HG03175 (cell line): ENCODE data around the gene TMEM240.
"Not testable (repeated sequence)": the region's sequence is repeated elsewhere in the genome, so short reads cannot be mapped to it uniquely, and the experiment has no call there.

Source experiments
- ATAC-seq: cut with Tn5 transposase; IDR thresholded peaks from one replicate; pipeline ENCODE4 v1.9.1; 2021; ENCODE audit warnings: mild to moderate bottlenecking, moderate library complexity; ENCODE audit not compliant: unreplicated experiment

The TMEM240 gene

DNA sequence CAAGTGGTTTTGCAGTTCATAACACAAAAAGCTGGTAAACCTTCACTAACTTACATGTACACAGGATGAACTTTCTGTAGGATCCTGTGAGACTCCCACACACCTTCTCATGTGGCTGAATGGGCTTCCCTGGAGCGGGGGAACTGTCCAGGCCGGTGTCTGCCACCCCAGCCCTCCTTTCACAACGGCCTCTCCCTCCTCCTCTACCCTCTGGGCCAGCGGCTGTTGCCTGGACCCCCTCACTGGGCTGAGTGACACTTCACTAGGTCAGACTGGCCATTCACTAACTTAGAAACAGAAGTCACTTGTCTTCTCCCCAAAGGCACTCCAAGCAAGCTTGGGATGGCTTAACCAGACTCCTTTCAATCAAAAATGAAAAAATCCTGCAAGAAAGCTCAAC, 18.2 kb upstream of the TMEM240 start:
- ATAC-seq, result no peak

- ATAC-seq, result not testable (repeated sequence)
Observed at GRCh38 chr1:1557688-1558087, 17.3 kb upstream of the TMEM240 start.

DNA sequence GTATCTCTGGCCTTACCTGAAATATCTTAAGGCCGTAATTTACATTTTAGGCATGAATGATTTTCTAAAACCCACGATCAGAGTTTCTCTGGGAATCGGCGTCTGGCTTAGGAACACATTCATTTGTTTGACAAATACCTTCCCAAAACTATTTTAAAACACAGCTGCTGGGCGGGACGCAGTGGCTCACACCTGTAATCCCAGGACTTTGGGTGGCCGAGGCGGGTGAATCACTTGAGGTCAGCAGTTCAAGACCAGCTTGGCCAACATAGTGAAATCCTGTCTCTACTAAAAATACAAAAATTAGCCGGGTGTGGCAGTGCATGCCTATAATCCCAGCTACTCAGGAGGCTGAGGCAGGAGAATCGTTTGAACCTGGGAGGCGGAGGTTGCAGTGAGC, 16.5 kb upstream of the TMEM240 start:
- not testable (repeated sequence) for ATAC-seq

DNA sequence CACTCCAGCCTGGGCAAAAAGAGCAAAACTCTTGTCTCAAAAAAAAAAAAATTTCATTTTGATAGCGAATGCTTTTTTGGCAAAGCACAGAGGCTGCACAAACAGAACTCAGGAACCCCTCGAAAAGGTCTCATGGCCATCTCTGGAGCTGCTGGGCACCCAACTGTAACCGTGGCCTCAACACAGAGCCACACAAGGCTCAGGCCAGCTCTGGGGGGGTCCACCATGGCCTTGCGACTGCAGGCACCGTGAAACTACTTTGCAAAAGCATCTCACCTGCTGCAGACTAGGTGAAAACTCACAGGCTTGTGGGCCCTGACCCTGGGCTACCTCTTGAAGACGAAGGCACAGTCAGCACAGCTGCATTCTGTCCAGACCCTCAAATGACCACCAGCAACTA, 16.1 kb upstream of the TMEM240 start:
- ATAC-seq, result no peak

GRCh38 chr1:1554926-1555915, 14.8 kb upstream of the TMEM240 start:
- no peak for ATAC-seq

DNA sequence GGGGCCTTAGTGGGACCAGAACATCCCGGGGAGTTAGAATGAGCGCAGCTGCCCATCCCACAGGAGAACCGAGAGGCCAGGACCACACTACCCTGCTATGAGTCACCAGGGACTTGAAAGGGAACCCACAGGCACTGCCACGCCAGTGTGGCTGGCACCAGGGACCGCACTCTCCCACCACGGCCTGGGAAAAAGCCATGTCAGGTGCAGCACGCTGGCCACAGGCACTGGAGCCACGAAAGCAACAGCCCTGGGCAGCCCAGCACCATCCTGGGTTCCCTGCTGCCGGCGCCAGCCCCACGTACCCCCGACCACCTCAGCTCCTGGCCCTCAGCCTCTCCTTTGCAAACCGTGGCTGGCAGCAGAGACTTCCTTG, 14.1 kb upstream of the TMEM240 start:
- no peak for ATAC-seq

GRCh38 chr1:1553821-1554494, 13.5 kb upstream of the TMEM240 start:
- no peak for ATAC-seq

DNA sequence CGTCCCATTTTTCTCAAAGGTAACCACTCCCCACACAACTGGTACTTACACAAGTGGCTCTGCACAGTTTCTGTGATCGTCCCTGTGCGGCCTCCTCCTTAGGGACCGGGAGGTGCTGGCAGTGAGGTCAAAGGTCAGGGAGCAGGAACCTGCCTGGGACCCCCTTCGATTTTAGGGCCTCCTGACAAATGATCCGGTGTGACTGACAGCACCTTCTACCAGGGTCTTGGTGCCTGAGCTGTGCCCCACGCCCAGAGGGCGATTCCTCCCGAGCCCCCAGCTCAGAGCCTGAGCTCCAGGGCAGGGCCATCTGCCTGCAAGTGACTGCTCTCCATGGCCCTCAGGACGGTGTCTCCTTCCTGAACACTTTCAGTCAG, 11.8 kb upstream of the TMEM240 start:
- ATAC-seq, result no peak

GRCh38 chr1:1551524-1552262, 11.3 kb upstream of the TMEM240 start:
- ATAC-seq, result no peak

DNA sequence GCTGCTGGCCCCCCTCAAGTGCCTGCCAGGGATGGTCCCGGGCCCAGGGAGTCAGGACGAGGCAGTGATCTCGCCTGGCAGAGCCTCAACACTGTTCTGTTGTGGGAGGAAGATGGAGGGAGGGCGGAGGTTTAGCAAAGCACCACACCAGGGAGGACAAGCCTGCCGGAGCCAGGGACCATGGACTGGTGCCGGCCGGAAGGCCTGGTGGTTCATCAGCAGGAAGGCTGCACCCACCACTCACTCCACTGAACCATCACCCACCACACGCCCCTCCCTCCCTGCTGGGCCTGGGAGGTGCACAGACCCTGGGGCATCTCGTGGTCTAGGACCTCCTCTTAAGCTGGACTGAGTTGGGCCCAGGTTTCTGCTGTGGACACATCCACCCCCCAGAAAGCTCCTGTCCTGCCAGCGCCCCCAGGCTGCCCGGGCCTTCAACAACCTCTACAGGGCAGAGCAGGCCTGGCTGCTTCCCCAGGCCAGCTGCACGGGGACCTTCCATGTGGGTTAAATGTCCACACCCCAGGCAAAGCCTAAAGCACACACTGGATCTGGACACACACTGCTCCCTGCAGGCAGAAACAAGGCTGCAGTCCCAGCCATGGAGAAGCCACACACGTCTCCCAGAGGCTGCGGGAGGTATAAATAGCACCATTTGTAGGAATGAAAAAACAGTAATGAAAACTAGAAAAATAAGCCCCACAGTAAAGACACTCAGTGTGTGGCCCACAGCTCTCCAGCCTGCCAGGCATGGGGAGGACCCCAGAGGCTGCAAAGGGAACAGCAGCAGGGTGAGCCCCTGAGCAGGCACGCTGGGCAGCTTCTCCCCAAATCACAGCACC, 10.4 kb upstream of the TMEM240 start:
- no peak for ATAC-seq

- no peak for ATAC-seq
Observed at GRCh38 chr1:1550087-1550486, 9.7 kb upstream of the TMEM240 start.

DNA sequence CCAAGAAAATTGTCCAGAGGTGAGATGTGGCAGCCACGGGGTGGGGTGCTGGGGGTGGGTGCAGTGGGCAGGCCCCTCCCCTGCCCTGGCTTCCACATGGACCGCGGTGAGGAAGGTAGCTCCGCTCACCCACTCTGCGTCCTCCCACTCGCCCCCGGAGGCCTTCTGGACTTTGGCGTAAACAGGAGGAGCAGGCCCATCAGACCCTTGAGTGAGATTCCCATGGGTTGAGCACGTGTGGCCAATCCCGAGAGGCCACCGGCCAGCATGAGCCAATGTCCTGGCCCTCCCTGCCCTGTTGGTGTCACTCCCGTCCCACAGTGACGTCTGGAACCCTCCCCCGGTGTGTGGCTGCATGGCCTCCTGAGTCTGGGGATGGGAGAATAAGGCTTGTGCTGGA, 8.2 kb upstream of the TMEM240 start:
- ATAC-seq, result no peak

- ATAC-seq, result no peak
Observed at GRCh38 chr1:1547476-1547875, 7.1 kb upstream of the TMEM240 start.

- no peak for ATAC-seq
Observed at GRCh38 chr1:1547011-1547410, 6.6 kb upstream of the TMEM240 start.

GRCh38 chr1:1545946-1546737, 5.7 kb upstream of the TMEM240 start:
- no peak for ATAC-seq

GRCh38 chr1:1544544-1544943, 4.1 kb upstream of the TMEM240 start:
- no peak for ATAC-seq

DNA sequence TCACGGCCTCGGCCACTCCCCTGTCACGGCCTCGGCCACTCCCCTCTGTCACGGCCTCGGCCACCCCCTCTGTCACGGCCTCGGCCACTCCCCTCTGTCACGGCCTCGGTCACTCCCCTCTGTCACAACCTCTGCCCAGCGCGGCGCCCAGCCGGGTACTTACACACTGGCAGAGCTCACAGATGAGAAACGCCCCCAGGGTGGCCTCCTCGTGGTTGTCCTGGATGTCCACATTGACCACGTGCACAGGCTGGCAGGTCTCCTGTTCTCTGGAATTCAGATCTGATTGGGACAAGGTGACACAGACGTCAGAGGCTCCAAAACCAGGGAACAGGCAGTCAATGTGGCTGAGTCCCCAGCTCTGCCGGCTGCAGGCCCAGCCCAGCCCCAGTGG, 3.3 kb upstream of the TMEM240 start:
- no peak for ATAC-seq

DNA sequence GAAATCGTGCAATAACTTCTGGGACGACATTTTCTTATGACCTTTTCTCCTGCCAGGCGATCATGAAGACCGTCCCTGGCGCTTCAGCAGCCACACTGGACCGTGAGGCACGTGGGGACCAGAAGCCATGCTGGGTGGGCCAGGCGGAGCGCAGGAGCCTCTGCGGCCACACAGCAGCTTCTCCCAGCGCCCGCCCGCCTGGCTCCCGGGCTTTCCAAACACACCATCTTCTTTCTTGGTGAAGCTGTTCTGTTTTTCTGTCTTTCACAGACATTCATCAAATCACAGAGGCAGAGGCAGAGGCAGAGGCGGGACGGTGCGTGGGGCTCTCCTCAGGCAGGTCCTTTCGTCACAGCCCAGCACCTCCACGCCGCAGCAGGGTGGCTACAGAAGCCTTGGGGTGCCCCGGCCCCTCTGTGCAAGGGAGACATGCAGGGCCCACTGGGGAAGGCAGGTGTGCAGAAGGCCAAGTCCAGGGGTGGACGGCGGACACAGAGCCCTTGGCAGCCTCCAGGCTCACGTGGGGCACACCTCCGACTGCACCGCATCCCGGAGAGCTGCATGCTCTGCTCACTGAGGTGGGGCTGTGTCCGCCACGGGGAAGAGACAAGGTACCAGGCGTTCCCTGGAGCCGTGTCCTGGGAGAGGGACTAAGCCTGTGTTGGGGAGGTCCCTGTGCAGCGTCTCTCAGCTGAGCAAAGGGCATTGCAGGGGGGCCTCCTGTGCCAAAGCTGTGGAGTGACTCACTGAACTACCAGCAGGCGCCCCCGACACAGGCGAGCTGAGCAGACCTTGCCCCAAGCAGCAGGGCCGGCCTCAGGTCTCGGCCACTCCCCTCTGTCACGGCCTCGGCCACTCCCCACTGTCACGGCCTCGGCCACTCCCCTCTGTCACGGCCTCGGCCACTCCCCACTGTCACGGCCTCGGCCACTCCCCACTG, 2.6 kb upstream of the TMEM240 start:
- no peak for ATAC-seq
